ENCODE results near the gene HSPBP1.

Gene HSPBP1

GRCh38 chr19:55257461-55258420 lies 22.2 kb downstream of the HSPBP1 start:
- H3K36me3 ChIP-seq (ENCODE audit: control insufficient read depth in 5 of 5, insufficient read depth in 5 of 5, low read length in 5 of 5): peaks cover 0 to 5% (median 2%) of the 10 kb centered on the region in 5 donors
- H3K4me1 ChIP-seq (ENCODE audit: control insufficient read depth in 5 of 5, insufficient read depth in 5 of 5, low read length in 5 of 5): peaks cover 19 to 65% (median 62%) of the 10 kb centered on the region in 5 donors
- H3K4me3 ChIP-seq (ENCODE audit: low read depth in 1 of 5, low read length in 5 of 5): peak overlapping the region; percentile 85 to 95 (median 89)
- no peaks in the 10 kb centered on the region for H3K9me3 ChIP-seq (ENCODE audit: control insufficient read depth in 5 of 5, low read length in 5 of 5)
- H3K9ac ChIP-seq (ENCODE audit: low read length in 5 of 5): peak overlapping the region; percentile 7 to 97 (median 83)
- peak overlapping the region; percentile 57 for H3K27ac ChIP-seq (ENCODE audit: low read depth, low read length)
- H3K27me3 ChIP-seq (ENCODE audit: control insufficient read depth in 5 of 5, insufficient read depth in 4 of 5, low read length in 5 of 5): no peaks in the 10 kb centered on the region

GRCh38 chr19:55256562-55257460 lies 23.1 kb downstream of the HSPBP1 start:
- H3K27ac ChIP-seq (ENCODE audit: low read depth, low read length): peak overlapping the region; percentile 57
- H3K9ac ChIP-seq (ENCODE audit: low read length in 5 of 5): peak overlapping the region; percentile 26 to 97 (median 83)
- H3K9me3 ChIP-seq (ENCODE audit: control insufficient read depth in 5 of 5, low read length in 5 of 5): no peaks in the 10 kb centered on the region
- H3K36me3 ChIP-seq (ENCODE audit: control insufficient read depth in 5 of 5, insufficient read depth in 5 of 5, low read length in 5 of 5): no peaks in the 10 kb centered on the region
- peaks cover 19 to 72% (median 64%) of the 10 kb centered on the region in 5 donors for H3K4me1 ChIP-seq (ENCODE audit: control insufficient read depth in 5 of 5, insufficient read depth in 5 of 5, low read length in 5 of 5)
- H3K4me3 ChIP-seq (ENCODE audit: low read depth in 1 of 5, low read length in 5 of 5): peak overlapping the region; percentile 76 to 95 (median 89)
- no peaks in the 10 kb centered on the region for H3K27me3 ChIP-seq (ENCODE audit: control insufficient read depth in 5 of 5, insufficient read depth in 4 of 5, low read length in 5 of 5)

- Histone ChIP-seq H3K4me3 (ENCODE audit: low read depth in 1 of 5, low read length in 5 of 5) (peak overlapping the region in 4 of 5 donors; percentile 12 to 95 (median 38)), H3K9ac (ENCODE audit: low read length in 5 of 5) (peak overlapping the region in 3 of 5 donors; percentile 63 to 97 (median 83)), H3K36me3 (ENCODE audit: control insufficient read depth in 5 of 5, insufficient read depth in 5 of 5, low read length in 5 of 5) (no peaks in the 10 kb centered on the region), H3K27me3 (ENCODE audit: control insufficient read depth in 5 of 5, insufficient read depth in 4 of 5, low read length in 5 of 5) (no peaks in the 10 kb centered on the region), H3K9me3 (ENCODE audit: control insufficient read depth in 5 of 5, low read length in 5 of 5) (no peaks in the 10 kb centered on the region), H3K27ac (ENCODE audit: low read depth, low read length) (peak overlapping the region; percentile 57), H3K4me1 (ENCODE audit: control insufficient read depth in 5 of 5, insufficient read depth in 5 of 5, low read length in 5 of 5) (peaks cover 19 to 80% (median 69%) of the 10 kb centered on the region in 5 donors)
These were observed 24.1 kb downstream of the HSPBP1 start for GRCh38 chr19:55255618-55256423.

- peaks cover 0 to 6% (median 0%) of the 10 kb centered on the region in 5 donors for H3K36me3 ChIP-seq (ENCODE audit: control insufficient read depth in 5 of 5, insufficient read depth in 5 of 5, low read length in 5 of 5)
- peak overlapping the region; percentile 38 to 79 (median 64) for H3K9ac ChIP-seq (ENCODE audit: low read length in 5 of 5)
- H3K4me1 ChIP-seq (ENCODE audit: control insufficient read depth in 5 of 5, insufficient read depth in 5 of 5, low read length in 5 of 5): peaks cover 19 to 74% (median 66%) of the 10 kb centered on the region in 5 donors
- H3K27ac ChIP-seq (ENCODE audit: low read depth, low read length): peak overlapping the region; percentile 24
- H3K27me3 ChIP-seq (ENCODE audit: control insufficient read depth in 5 of 5, insufficient read depth in 4 of 5, low read length in 5 of 5): no peaks in the 10 kb centered on the region
- no peaks in the 10 kb centered on the region for H3K9me3 ChIP-seq (ENCODE audit: control insufficient read depth in 5 of 5, low read length in 5 of 5)
- peak overlapping the region; percentile 33 to 57 (median 54) for H3K4me3 ChIP-seq (ENCODE audit: low read depth in 1 of 5, low read length in 5 of 5)
These were observed 25.3 kb downstream of the HSPBP1 start for GRCh38 chr19:55254625-55254977.

GRCh38 chr19:55253842-55254624 lies 25.9 kb downstream of the HSPBP1 start:
- Histone ChIP-seq H3K36me3 (ENCODE audit: control insufficient read depth in 5 of 5, insufficient read depth in 5 of 5, low read length in 5 of 5) (peaks cover 0 to 6% (median 0%) of the 10 kb centered on the region in 5 donors), H3K4me3 (ENCODE audit: low read depth in 1 of 5, low read length in 5 of 5) (peak overlapping the region; percentile 33 to 57 (median 54)), H3K9me3 (ENCODE audit: control insufficient read depth in 5 of 5, low read length in 5 of 5) (no peaks in the 10 kb centered on the region), H3K27me3 (ENCODE audit: control insufficient read depth in 5 of 5, insufficient read depth in 4 of 5, low read length in 5 of 5) (no peaks in the 10 kb centered on the region), H3K9ac (ENCODE audit: low read length in 5 of 5) (peak overlapping the region in 4 of 5 donors; percentile 63 to 79 (median 66)), H3K27ac (ENCODE audit: low read depth, low read length) (peak overlapping the region; percentile 24), H3K4me1 (ENCODE audit: control insufficient read depth in 5 of 5, insufficient read depth in 5 of 5, low read length in 5 of 5) (peaks cover 17 to 74% (median 63%) of the 10 kb centered on the region in 5 donors)

- H3K9ac ChIP-seq (ENCODE audit: low read length in 5 of 5): peak overlapping the region in 2 of 5 donors; percentile 62 to 79
- H3K36me3 ChIP-seq (ENCODE audit: control insufficient read depth in 5 of 5, insufficient read depth in 5 of 5, low read length in 5 of 5): peaks cover 0 to 6% (median 0%) of the 10 kb centered on the region in 5 donors
- H3K4me3 ChIP-seq (ENCODE audit: low read depth in 1 of 5, low read length in 5 of 5): no peak overlapping the region
- H3K4me1 ChIP-seq (ENCODE audit: control insufficient read depth in 5 of 5, insufficient read depth in 5 of 5, low read length in 5 of 5): peaks cover 20 to 81% (median 73%) of the 10 kb centered on the region in 5 donors
- peak overlapping the region; percentile 17 for H3K27ac ChIP-seq (ENCODE audit: low read depth, low read length)
- no peaks in the 10 kb centered on the region for H3K27me3 ChIP-seq (ENCODE audit: control insufficient read depth in 5 of 5, insufficient read depth in 4 of 5, low read length in 5 of 5)
- no peaks in the 10 kb centered on the region for H3K9me3 ChIP-seq (ENCODE audit: control insufficient read depth in 5 of 5, low read length in 5 of 5)
These were observed 26.9 kb downstream of the HSPBP1 start for GRCh38 chr19:55252760-55253663.

GRCh38 chr19:55251341-55252081 lies 28.4 kb downstream of the HSPBP1 start:
- Histone ChIP-seq H3K36me3 (ENCODE audit: control insufficient read depth in 5 of 5, insufficient read depth in 5 of 5, low read length in 5 of 5) (peaks cover 0 to 11% (median 8%) of the 10 kb centered on the region in 5 donors), H3K9ac (ENCODE audit: low read length in 5 of 5) (no peak overlapping the region), H3K27ac (ENCODE audit: low read depth, low read length) (no peak overlapping the region), H3K4me1 (ENCODE audit: control insufficient read depth in 5 of 5, insufficient read depth in 5 of 5, low read length in 5 of 5) (peaks cover 15 to 75% (median 64%) of the 10 kb centered on the region in 5 donors), H3K9me3 (ENCODE audit: control insufficient read depth in 5 of 5, low read length in 5 of 5) (no peaks in the 10 kb centered on the region), H3K27me3 (ENCODE audit: control insufficient read depth in 5 of 5, insufficient read depth in 4 of 5, low read length in 5 of 5) (no peaks in the 10 kb centered on the region), H3K4me3 (ENCODE audit: low read depth in 1 of 5, low read length in 5 of 5) (no peak overlapping the region)
